IPS DF 4.7 (cell line): ENCODE measurements around the gene MARS1.

Source experiments
- DNase-seq: peaks from one replicate; pipeline ENCODE4 v3.0.0-alpha.2; 2013; ENCODE audit warnings: low spot score; ENCODE audit errors: extremely low read depth

The MARS1 gene

GRCh38 chr12:57456737-57457490 is 31.0 kb upstream of the MARS1 start:
- no peak for DNase-seq

- no peak for DNase-seq
Observed at GRCh38 chr12:57458665-57459054, 29.2 kb upstream of the MARS1 start.

DNA sequence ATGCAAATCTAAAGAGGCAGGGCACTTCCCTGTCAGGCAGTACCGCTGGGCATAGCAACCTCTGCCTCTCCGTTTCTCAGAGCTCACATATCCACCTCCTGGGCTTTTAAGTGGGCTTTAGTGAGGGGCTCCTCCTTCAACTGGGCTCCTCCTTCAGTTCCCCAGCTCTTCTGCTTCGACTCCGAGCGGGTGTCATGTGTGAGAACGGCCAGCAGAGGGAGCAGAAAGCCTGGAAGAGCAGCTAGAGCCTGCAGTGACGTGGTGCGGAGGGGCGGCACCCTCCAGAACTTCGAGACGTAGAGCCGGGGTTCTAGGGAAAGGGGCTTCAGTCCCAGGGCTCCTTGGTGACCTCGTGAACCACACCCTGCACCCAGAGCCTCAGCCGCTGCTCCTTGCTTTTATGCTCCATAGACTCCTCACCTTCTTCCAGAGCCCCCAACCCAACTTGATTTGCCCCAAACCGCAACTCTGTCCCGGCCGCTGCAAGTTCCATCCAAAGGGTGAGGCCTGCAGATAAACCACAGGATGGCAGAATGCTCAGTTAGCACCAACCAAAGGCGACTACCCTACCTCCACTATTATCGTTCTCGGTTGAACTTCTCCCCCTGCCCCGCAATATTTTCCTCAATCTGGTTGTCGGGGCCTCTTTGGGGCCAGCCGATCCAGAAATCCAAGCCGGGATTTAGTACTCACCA is 28.7 kb upstream of the MARS1 start:
- peak; percentile 98 for DNase-seq

- no peak for DNase-seq
Observed at GRCh38 chr12:57459750-57460467, 28.0 kb upstream of the MARS1 start, which contains the start of gene GLI1. Gene GLI1 (plus strand): TSS chr12:57459785. CDS start chr12:57463692, 3,907 bp downstream.

GRCh38 chr12:57460468-57460784 is 27.4 kb upstream of the MARS1 start:
- DNase-seq, result no peak

DNA sequence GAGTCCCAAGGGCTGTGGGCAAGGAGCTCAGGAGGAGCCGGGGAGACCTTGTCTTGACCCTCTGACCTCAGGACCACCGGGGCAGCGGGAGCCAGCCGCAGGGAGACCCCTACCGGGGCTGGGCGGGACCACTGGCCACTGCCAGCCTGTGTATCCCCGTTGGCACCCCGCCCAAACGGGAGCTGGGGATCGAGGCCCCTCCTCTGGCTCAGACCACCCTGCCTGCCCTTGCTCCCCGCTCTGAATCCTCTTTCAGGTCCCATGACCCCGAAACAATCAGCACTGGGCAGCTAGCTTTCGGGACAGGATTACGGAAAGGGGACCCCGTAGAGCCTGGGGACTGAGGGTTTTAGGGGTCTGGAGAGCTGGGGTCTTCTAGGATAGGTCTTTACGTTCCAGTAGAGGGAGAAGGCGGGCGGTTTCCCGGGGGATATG is 27.0 kb upstream of the MARS1 start:
- DNase-seq, result no peak

GRCh38 chr12:57461276-57461916 is 26.5 kb upstream of the MARS1 start:
- no peak for DNase-seq

DNA sequence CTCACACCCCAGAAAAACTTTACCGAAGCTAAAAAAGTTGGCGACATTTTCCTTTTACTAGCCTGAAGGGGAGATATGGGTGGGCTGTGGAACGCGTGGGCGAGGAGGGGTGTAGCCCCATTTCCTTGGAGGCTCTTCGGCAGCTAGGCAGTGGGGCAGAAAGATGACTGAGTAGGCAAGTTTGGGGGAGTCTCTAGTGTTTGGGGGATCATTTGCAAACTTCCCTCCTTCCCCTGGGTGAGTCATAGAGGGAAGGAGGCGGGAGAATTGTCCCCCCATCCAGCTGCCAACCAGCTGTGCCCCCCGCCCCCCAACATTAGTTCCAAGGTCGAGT is 26.0 kb upstream of the MARS1 start:
- DNase-seq, result no peak

DNA sequence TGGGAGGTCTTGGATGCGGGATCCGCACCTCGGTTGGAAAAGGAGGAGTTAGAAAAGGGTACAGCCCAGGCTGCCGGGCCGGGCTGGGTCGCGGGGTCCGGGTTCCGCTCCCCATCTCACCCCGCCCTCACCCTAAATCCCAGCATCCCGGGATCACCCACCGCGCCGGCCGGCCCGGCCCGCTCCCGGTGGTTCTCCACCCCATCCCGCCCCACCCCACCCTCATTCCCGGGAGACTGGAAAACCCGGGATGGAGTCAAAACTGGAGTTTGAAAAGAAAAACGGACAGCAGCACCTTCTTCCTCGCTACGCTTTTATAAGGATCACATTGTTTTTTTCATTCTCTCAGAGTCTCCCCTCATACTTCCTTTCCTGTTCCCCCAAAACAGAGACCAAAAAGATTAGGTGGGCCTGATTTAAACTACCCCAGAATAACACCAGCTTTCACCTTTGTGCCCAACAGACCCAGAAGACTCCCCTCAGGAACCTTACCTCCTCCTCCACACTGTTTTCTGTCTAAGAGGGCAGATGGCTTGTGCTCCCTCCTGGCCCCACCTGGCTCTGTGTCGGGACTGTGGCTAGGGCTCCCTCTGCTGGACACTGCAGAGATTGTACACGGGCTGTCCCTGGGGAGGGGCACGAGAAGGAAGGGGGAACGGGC is 25.5 kb upstream of the MARS1 start:
- DNase-seq, result no peak

DNA sequence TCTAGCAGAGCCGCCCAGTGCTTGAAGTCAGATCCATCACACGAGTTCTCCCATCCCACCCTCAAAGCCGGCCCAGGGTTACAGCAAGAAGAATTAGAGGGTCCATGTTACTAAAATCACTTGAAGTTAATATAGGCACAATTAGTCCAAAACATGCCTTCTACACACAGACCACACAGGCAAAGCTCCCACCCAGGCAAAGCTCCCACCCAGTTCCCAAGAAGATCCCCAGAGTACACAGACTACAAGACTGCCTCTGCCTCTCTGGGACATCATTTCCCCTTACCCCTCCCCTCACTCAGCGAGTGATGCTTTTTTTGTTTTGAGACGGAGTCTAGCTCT is 25.0 kb upstream of the MARS1 start:
- no peak for DNase-seq

DNA sequence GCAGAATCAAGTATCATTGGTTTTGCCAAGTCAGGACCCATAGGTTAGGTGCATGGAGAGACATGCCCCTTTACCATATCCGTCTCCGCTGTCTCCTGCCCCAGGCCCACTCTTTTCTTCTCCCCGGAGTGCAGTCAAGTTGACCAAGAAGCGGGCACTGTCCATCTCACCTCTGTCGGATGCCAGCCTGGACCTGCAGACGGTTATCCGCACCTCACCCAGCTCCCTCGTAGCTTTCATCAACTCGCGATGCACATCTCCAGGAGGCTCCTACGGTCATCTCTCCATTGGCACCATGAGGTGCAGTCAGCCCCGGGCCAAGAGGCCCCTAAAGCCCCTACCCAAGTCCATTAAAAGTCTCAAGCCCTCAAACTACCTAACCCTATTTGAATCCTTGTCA is 23.3 kb upstream of the MARS1 start:
- DNase-seq, result no peak

GRCh38 chr12:57465030-57465746 is 22.7 kb upstream of the MARS1 start:
- no peak for DNase-seq

- DNase-seq, result no peak
Observed at GRCh38 chr12:57465747-57466505, 21.9 kb upstream of the MARS1 start.

DNA sequence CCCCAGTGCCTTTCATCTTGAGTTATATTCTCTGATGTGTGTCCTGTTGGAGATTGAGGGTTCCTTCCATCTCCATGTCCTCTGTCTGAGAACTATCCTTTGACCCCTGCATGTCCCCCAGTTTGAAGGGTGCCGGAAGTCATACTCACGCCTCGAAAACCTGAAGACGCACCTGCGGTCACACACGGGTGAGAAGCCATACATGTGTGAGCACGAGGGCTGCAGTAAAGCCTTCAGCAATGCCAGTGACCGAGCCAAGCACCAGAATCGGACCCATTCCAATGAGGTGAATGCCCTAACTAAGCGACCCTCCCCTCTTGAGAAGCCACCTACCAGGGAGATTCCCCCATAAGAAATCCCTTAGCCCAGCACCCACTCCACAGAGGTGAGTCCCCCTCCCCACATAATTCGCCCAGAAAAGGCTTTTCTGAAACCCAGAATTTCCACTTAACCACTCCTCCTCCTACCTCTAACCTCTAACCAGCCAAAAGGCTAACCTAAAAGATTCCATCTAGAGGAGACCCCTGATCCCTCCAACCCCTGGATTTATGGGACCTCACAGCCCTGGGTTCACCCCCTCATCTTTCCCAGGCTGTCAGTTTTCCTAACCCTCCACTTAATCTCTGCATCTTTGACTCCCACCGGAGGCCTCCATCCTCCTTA is 20.5 kb upstream of the MARS1 start:
- DNase-seq, result no peak

DNA sequence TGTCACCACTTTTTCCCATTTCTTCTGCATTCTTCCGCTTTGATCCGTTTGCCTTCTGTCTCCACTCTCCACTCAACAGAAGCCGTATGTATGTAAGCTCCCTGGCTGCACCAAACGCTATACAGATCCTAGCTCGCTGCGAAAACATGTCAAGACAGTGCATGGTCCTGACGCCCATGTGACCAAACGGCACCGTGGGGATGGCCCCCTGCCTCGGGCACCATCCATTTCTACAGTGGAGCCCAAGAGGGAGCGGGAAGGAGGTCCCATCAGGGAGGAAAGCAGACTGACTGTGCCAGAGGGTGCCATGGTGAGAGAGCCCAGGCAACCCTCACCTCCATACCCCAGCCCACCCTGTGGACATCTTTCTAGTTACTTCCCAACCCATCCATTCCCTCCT is 20.0 kb upstream of the MARS1 start:
- DNase-seq, result no peak

GRCh38 chr12:57469296-57470164 is 18.3 kb upstream of the MARS1 start:
- no peak for DNase-seq

DNA sequence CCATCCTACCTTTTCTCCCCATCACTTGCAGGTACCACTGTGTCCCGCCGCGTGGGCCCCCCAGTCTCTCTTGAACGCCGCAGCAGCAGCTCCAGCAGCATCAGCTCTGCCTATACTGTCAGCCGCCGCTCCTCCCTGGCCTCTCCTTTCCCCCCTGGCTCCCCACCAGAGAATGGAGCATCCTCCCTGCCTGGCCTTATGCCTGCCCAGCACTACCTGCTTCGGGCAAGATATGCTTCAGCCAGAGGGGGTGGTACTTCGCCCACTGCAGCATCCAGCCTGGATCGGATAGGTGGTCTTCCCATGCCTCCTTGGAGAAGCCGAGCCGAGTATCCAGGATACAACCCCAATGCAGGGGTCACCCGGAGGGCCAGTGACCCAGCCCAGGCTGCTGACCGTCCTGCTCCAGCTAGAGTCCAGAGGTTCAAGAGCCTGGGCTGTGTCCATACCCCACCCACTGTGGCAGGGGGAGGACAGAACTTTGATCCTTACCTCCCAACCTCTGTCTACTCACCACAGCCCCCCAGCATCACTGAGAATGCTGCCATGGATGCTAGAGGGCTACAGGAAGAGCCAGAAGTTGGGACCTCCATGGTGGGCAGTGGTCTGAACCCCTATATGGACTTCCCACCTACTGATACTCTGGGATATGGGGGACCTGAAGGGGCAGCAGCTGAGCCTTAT is 17.4 kb upstream of the MARS1 start:
- no peak for DNase-seq

- no peak for DNase-seq
Observed at GRCh38 chr12:57470970-57471656, 16.8 kb upstream of the MARS1 start.
